Endometrium (tissue), 2 donors: ENCODE results near the gene PPA2.

ENCODE experiments used
- FAIRE-seq: peaks from 2 replicates; lab custom pipeline; 2012; peaks lifted over from hg19 to GRCh38; lab: Jason Lieb, UNC
- donor health status: control.
- donor health status: control.

PPA2 gene

DNA sequence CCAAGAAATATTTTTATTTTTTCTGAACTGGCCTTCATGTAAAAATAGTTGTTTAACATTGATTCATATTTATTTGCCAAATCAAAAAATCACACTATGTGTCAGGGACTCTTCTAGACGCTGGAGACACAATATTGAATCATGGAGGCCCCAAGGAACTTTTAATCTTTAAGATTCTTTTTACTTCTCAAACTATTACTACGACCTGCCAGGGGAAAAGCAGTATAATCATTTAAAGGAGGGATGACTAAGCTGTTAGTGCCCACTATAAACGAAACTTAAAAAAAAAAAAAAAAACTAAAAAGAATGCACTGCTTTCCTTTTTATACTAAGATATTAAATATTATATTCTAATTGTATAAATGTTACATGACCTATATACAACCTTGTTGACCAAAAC is 84.7 kb downstream of the PPA2 start:
- no peak for FAIRE-seq

DNA sequence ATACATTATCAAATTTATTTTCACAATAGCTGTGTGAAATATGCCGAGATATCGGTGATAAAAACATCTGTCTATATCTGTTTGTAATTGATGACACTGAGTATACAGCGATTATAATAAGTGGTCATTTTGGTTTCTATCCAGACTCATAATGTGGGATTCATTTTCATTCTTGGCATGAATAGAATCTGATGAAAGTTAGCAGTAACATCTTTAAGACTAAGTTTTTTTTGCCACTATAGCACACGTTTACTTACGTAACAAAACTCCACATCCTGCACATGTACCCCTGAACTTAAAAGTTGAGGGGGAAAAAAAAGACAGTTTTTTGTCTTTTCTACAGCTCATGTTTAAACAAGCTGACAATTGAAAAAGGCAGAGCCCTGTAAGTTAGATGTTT is 86.4 kb downstream of the PPA2 start:
- no peak for FAIRE-seq

DNA sequence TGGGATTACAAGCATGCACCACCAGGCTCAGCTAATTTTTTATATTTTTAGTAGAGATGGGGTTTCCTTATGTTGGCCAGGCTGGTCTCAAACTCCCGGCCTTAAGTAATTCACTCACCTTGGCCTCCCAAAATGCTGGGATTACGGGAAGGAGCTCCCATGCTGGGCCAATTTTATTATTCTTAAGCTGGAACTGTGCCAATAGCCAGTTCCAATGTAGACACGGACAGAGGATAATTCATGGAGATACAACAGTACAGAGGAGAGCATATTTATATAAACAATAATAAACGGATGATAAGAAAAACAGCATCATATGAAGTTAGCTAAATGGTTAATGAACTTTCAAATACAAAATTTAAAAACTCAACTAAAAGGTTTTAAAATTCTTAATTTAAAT is 87.8 kb downstream of the PPA2 start:
- no peak for FAIRE-seq

DNA sequence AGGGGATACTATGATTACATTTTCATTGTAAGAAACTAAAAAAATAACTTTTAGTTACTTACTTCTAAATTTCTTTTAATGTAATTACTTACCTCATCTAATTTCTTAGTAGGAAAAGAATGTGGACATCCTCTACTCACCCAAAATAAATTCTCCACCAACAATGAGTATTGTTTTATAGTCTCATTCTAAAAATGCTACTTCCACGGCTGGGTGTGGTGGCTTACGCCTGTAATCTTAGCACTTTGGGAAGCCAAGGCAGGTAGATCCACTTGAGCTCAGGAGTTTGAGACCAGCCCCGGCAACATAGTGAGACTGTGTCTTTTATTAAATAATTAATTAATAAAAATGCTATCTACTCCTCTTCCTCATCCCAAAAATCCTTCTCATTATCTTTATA is 99.8 kb downstream of the PPA2 start:
- FAIRE-seq: no peak

GRCh38 chr4:105373324-105373723 is 100.5 kb downstream of the PPA2 start:
- no peak for FAIRE-seq

DNA sequence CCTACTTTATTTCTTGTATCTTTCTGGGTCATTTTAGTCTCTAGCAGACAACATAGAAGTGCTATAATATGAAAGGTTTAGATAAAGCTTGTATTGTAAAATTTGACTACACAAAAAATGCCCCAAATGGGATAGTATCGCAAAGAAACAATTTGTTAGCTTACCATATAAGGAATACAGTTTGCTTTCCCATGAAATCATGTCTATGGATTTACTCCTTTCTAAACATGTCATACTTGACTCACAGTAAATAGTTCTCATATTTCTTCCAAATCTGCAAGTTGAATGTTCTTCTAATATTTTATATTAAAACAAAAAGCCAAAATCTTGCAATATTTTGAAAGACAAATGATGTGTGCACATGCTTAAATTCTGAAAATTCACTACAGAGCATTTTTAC is 103.9 kb downstream of the PPA2 start:
- no peak for FAIRE-seq

GRCh38 chr4:105361053-105361452 is 112.8 kb downstream of the PPA2 start:
- FAIRE-seq: no peak

- FAIRE-seq: no peak
Measured at GRCh38 chr4:105357258-105357980, 116.4 kb downstream of the PPA2 start.

DNA sequence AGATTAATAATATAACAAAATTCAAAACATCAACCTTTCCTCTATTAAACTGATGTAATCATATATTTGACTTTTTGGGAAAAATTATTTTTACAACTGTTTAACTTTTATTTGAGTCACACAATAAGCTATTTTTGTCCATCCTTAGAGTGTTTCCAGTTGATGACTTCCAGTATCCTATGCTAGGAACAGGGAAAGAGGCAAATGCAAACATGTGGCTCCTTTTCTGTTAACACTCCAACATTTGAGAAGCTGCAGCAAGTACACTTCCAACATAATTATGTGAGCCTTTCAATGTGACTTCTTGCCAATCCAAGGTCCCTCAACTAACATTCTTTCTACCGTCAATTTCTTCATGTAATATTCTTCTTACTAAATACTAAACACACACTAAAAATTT is 117.7 kb downstream of the PPA2 start:
- no peak for FAIRE-seq

GRCh38 chr4:105352826-105353225 is 121.0 kb downstream of the PPA2 start:
- no peak for FAIRE-seq

DNA sequence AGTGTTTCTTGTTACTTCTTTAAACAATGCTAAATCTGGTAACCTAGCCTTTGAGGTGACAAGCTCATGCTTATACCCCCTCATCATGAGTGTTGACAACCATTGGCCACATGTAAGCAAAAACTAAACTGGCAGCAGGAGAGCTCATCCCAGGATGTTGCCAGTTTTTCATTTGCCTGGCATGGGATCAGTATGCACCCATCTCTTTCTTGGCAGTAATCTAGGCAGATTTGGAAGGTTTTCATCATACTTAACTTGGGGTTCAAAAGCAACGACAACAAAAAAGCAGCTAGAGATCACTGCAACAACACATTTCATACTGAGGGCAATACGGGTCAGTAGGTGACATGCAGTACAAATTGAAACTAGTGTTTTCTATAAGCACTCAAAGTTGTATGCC is 122.0 kb downstream of the PPA2 start:
- FAIRE-seq: no peak

GRCh38 chr4:105350859-105351490 is 122.9 kb downstream of the PPA2 start:
- FAIRE-seq: no peak

DNA sequence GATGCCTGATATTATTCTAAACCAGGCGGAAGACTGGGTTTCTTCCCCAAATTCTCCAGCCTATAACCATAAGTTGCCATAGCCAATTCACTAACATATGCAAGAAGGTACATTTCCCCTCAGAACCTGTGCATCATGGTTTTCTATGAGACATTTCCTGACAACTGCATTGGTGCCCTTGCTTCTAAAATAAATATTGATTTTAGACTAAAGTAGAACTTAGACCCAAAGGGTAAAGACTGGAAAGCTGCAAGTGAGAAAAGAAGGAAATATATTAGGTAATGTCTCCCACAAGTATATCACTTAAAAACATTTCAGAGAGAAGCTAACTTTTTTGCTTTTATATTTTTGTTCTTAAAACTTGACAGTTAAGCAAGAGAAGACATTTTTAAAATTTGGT is 125.1 kb downstream of the PPA2 start:
- FAIRE-seq: no peak

GRCh38 chr4:105346869-105347268 is 127.0 kb downstream of the PPA2 start:
- FAIRE-seq: no peak

DNA sequence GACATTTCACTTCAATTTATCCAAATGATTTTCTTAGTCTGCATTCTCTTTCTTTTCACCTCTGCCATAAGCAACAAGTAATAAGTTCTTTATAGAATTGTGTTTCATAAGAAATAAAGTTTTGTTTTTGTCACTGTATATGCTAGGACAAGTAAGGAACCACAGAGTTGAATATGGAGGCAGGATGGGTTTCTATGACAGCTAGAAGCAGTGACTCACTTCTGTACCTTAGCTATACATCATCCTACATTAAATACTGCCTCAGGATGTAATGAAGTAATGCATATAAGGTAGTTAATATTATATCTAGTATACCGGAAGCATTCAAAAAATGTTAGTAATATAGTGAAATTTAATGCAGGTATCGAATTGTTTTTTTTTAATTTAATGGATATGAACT is 128.0 kb downstream of the PPA2 start:
- FAIRE-seq: no peak

DNA sequence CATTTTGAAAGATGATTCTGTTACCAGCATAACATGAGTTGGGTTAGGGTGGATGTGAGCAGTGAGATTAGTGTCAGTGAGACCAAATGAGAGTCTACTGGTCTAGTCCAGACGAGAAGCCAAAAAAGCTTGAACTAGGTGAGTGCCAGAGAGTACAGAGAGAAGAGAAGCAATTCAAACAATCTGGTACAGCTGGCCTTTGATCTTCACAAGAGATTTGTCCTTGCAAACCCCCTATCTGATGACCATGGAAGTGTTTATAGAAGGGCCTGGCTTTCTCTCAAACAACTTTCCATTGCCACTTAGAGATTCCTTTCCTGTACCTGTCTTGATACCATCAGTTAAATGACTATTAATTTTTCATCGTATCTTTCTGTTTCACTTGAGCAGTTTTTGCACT is 128.5 kb downstream of the PPA2 start:
- no peak for FAIRE-seq

DNA sequence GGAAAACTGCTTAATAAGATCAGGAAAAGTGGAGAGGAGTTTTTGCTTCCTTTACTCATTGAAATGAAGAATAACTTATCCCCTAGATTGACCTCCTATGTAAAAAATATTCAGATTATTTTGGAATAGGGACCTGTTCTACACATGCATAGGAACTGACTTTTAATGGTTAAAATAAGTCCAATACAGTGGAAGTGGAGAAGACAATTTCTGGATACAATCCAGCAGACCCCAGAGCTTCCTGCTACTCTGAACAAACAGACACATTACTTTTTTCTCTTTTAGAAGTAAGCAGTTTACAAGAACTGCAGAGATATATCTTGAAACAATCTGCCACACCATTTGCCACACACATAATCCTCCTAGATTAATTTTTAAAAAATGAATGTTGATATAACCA is 129.7 kb downstream of the PPA2 start:
- no peak for FAIRE-seq

DNA sequence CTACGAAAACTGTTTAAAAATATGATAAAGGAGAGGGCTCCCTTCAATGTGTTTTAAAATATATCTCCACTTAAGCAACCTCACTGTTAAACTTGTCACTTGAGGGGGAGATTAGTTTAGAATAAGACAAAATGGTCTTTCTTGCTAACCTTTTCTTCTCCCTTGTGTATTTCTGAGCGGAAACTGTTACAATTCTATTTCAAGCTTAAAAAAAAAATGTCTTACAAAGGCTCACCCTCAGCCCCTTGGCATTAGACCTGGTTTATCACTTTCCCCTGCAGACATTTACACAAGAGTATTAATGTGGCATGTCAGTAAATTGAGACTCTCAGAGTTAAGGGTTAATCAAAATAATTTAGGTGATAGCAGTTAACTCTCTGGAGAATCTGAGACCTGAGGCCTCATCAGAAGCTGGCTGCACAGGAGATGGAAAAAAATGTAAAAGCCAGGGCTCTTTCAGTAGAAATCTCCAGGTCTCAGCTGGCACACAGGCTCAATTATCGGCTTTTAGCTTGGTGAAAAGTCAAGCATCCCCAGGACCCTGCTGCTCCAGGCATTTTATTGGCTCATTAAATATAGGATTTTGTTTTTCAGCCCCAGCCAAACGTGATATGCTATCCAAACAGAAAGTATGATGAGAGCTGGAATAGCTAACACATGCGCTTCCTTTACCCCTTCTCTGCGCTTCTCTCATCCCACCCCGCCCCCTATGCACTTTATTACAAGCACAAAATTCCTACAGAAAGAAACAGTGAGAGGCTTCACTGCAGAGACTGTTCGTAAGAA is 130.5 kb downstream of the PPA2 start:
- FAIRE-seq: no peak

- FAIRE-seq: no peak
Measured at GRCh38 chr4:105329081-105329480, 144.8 kb downstream of the PPA2 start.

GRCh38 chr4:105327956-105328355 is 145.9 kb downstream of the PPA2 start:
- no peak for FAIRE-seq

DNA sequence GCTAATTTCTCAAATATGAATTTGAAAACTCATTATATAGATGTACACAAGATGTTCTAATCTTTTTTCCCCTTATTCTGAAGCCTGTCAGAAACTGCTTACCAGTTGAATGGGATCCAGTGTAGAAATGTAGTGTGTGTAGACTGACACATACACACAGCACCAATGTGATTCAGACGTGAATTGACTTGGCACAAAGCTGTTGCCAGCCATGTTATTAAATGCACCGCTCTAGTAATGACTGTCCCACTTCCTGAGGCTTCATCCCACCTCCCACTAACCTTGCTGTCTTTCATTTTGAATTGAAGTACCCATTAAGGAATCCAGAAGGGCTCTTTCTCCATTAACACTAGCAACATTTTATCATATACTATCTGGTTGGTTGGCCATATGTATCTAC is 146.6 kb downstream of the PPA2 start:
- no peak for FAIRE-seq
